Neural progenitor cell (in vitro differentiated cells): ENCODE results near the gene GP1BB. TPM values are rescaled to one million over a fixed set of nuclear protein-coding genes. Genes with fewer than 3 reads are reported as not detected.

ENCODE experiments used
- DNase-seq: peaks from one replicate; pipeline ENCODE4 v3.0.0-alpha.2; 2016; ENCODE audit warnings: low spot score
- H2AFZ ChIP-seq: fragments of 200-600 bp; sonication (generic); replicated peaks from 2 replicates; pipeline ENCODE4 v1.6.1; 2016; ENCODE audit warnings: antibody characterized with exemption
- H3F3A ChIP-seq: fragments of 200-600 bp; sonication (generic); 2 replicates; pipeline ENCODE4 v1.6.1; 2016; ENCODE audit warnings: antibody characterized with exemption, low read depth
- H3K27ac ChIP-seq: fragments of 200-600 bp; sonication (generic); 2 replicates; pipeline ENCODE4 v1.5.1; 2016; ENCODE audit warnings: mild to moderate bottlenecking
- H3K27me3 ChIP-seq: fragments of 200-600 bp; sonication (generic); 2 replicates; pipeline ENCODE4 v1.6.1; 2016; ENCODE audit warnings: mild to moderate bottlenecking, moderate library complexity
- H3K36me3 ChIP-seq: fragments of 200-600 bp; sonication (generic); 2 replicates; pipeline ENCODE4 v1.5.1; 2016
- H3K4me1 ChIP-seq: fragments of 200-600 bp; sonication (generic); 2 replicates; pipeline ENCODE4 v1.6.1; 2016; ENCODE audit warnings: mixed run types
- H3K4me2 ChIP-seq: fragments of 200-600 bp; sonication (generic); 2 replicates; pipeline ENCODE4 v1.6.1; 2016
- H3K4me3 ChIP-seq: fragments of 200-600 bp; sonication (generic); 2 replicates; pipeline ENCODE4 v1.5.1; 2016
- H3K79me2 ChIP-seq: fragments of 200-600 bp; sonication (generic); 2 replicates; pipeline ENCODE4 v1.6.1; 2016; ENCODE audit warnings: low read depth
- H3K9ac ChIP-seq: fragments of 200-600 bp; sonication (generic); 2 replicates; pipeline ENCODE4 v1.6.1; 2016
- H3K9me3 ChIP-seq: fragments of 200-600 bp; sonication (generic); 2 replicates; pipeline ENCODE4 v1.5.1; 2016; ENCODE audit warnings: low read depth
- H4K20me1 ChIP-seq: fragments of 200-600 bp; sonication (generic); 2 replicates; pipeline ENCODE4 v1.6.1; 2016; ENCODE audit warnings: low read depth
- H3K27ac Mint-ChIP-seq: 3 replicates; pipeline ENCODE4 v1.8.0; 2021; ENCODE audit warnings: mixed read lengths
- H3K27me3 Mint-ChIP-seq: 2 replicates; pipeline ENCODE4 v1.8.0; 2022; ENCODE audit warnings: low read depth, mild to moderate bottlenecking, inconsistent platforms, moderate library complexity, mixed read lengths; ENCODE audit not compliant: insufficient read depth
- H3K36me3 Mint-ChIP-seq: 3 replicates; pipeline ENCODE4 v1.8.0; 2021; ENCODE audit warnings: mixed read lengths
- H3K4me1 Mint-ChIP-seq: 3 replicates; pipeline ENCODE4 v1.8.0; 2021; ENCODE audit warnings: mixed read lengths
- H3K4me3 Mint-ChIP-seq: 3 replicates; pipeline ENCODE4 v1.8.0; 2021; ENCODE audit warnings: mild to moderate bottlenecking, moderate library complexity, mixed read lengths
- H3K9me3 Mint-ChIP-seq: 3 replicates; pipeline ENCODE4 v1.8.0; 2020; ENCODE audit warnings: mixed read lengths
- CTCF ChIP-seq: fragments of 200-600 bp; sonication (generic); IDR thresholded peaks from 2 replicates; pipeline ENCODE4 v1.5.1; 2017; ENCODE audit warnings: antibody characterized with exemption, mild to moderate bottlenecking
- EZH2 ChIP-seq: fragments of 200-600 bp; sonication (generic); IDR thresholded peaks from 2 replicates; pipeline ENCODE4 v1.6.1; 2017; ENCODE audit warnings: antibody characterized with exemption, mild to moderate bottlenecking, moderate library complexity
- EZH2phosphoT487 ChIP-seq: fragments of 200-600 bp; sonication (generic); IDR thresholded peaks from 2 replicates; pipeline ENCODE4 v1.6.1; 2017; ENCODE audit warnings: antibody characterized with exemption
- total RNA-seq: library from RNA; depleted of rRNA; stranded (reverse); fragments of >200 nt; gene quantifications from 2 replicates; pipeline ENCODE4 v1.2.3, GENCODE V29; 2015; ENCODE audit warnings: low replicate concordance

The GP1BB gene
- total RNA-seq, 1 donor from 2014 or later = not detected

- DNase-seq = no peak
- Mint-ChIP-seq H3K4me3 (no peak overlapping the region), H3K9me3 (no peaks in the 10 kb centered on the region), H3K4me1 (no peaks in the 10 kb centered on the region), H3K27ac (no peak overlapping the region), H3K36me3 (no peaks in the 10 kb centered on the region), H3K27me3 (peaks cover 14% of the 10 kb centered on the region)
- Histone ChIP-seq H3K27ac (no peak overlapping the region), H3K36me3 (no peaks in the 10 kb centered on the region), H3K4me2 (no peak overlapping the region), H3K9me3 (no peaks in the 10 kb centered on the region), H3K4me3 (no peak overlapping the region), H3K4me1 (peaks cover 11% of the 10 kb centered on the region), H3K27me3 (peaks cover 26% of the 10 kb centered on the region), H2AFZ (no peak overlapping the region), H3F3A (no peaks in the 10 kb centered on the region), H4K20me1 (no peaks in the 10 kb centered on the region), H3K79me2 (no peaks in the 10 kb centered on the region), H3K9ac (no peak overlapping the region)
- TF ChIP-seq EZH2phosphoT487 (no peak), EZH2 (no peak), CTCF (no peak)
These were observed 10.4 kb downstream of the GP1BB start for GRCh38 chr22:19733755-19734154.

- TF ChIP-seq EZH2phosphoT487 (no peak), EZH2 (no peak), CTCF (no peak)
- Mint-ChIP-seq H3K4me3 (no peak overlapping the region), H3K27ac (no peak overlapping the region), H3K36me3 (no peaks in the 10 kb centered on the region), H3K9me3 (no peaks in the 10 kb centered on the region), H3K4me1 (no peaks in the 10 kb centered on the region), H3K27me3 (peaks cover 10% of the 10 kb centered on the region)
- H3K4me2 ChIP-seq = no peak overlapping the region
- H3K27ac ChIP-seq = no peak overlapping the region
- H3K36me3 ChIP-seq = no peaks in the 10 kb centered on the region
- H3K9me3 ChIP-seq = no peaks in the 10 kb centered on the region
- H2AFZ ChIP-seq = no peak overlapping the region
- no peaks in the 10 kb centered on the region for H3K79me2 ChIP-seq
- H3K9ac ChIP-seq = no peak overlapping the region
- H3K4me1 ChIP-seq = peaks cover 12% of the 10 kb centered on the region
- no peaks in the 10 kb centered on the region for H4K20me1 ChIP-seq
- H3F3A ChIP-seq = no peaks in the 10 kb centered on the region
- DNase-seq = no peak
- H3K27me3 ChIP-seq = peaks cover 22% of the 10 kb centered on the region
- no peak overlapping the region for H3K4me3 ChIP-seq
These were observed 10.8 kb downstream of the GP1BB start for GRCh38 chr22:19734163-19734562.

- Histone ChIP-seq H2AFZ (no peak overlapping the region), H3F3A (no peaks in the 10 kb centered on the region), H4K20me1 (no peaks in the 10 kb centered on the region), H3K27me3 (peaks cover 15% of the 10 kb centered on the region), H3K4me1 (peaks cover 12% of the 10 kb centered on the region), H3K4me2 (no peak overlapping the region), H3K4me3 (no peak overlapping the region), H3K9me3 (no peaks in the 10 kb centered on the region), H3K27ac (no peak overlapping the region), H3K79me2 (no peaks in the 10 kb centered on the region), H3K36me3 (no peaks in the 10 kb centered on the region), H3K9ac (no peak overlapping the region)
- peak overlapping the region; percentile 63 for H3K27ac Mint-ChIP-seq
- no peaks in the 10 kb centered on the region for H3K4me1 Mint-ChIP-seq
- H3K27me3 Mint-ChIP-seq = peaks cover 9% of the 10 kb centered on the region
- TF ChIP-seq EZH2phosphoT487 = no peak
- H3K36me3 Mint-ChIP-seq = no peaks in the 10 kb centered on the region
- no peaks in the 10 kb centered on the region for H3K9me3 Mint-ChIP-seq
- H3K4me3 Mint-ChIP-seq = no peak overlapping the region
- no peak for DNase-seq
These were observed 11.6 kb downstream of the GP1BB start for GRCh38 chr22:19734837-19735382.

GRCh38 chr22:19735665-19736510 is 12.5 kb downstream of the GP1BB start:
- peak overlapping the region; percentile 27 for H3K4me3 Mint-ChIP-seq

More at GRCh38 chr22:19735665-19736510, 12.5 kb downstream of the GP1BB start:
- Histone ChIP-seq H3K4me2 (no peak overlapping the region), H3F3A (no peaks in the 10 kb centered on the region), H3K4me3 (no peak overlapping the region), H3K9me3 (no peaks in the 10 kb centered on the region), H3K36me3 (no peaks in the 10 kb centered on the region), H3K4me1 (peaks cover 12% of the 10 kb centered on the region), H3K9ac (no peak overlapping the region), H3K79me2 (no peaks in the 10 kb centered on the region), H4K20me1 (no peaks in the 10 kb centered on the region), H2AFZ (no peak overlapping the region), H3K27ac (no peak overlapping the region), H3K27me3 (peaks cover 8% of the 10 kb centered on the region)
- Mint-ChIP-seq H3K27me3 (peaks cover 3% of the 10 kb centered on the region), H3K27ac (no peak overlapping the region), H3K9me3 (no peaks in the 10 kb centered on the region), H3K36me3 (no peaks in the 10 kb centered on the region), H3K4me1 (no peaks in the 10 kb centered on the region)
- no peak for DNase-seq
- no peak for TF ChIP-seq CTCF
